ENCODE data around the gene ACIN1.

The ACIN1 gene

GRCh38 chr14:23080474-23080873, 14.5 kb downstream of the ACIN1 start:
- DNase-seq (ENCODE audit: low read depth) = no peak

- peak; percentile 65 for DNase-seq (ENCODE audit: low read depth)
Measured at GRCh38 chr14:23079716-23080115, 15.2 kb downstream of the ACIN1 start.

- peak; percentile 97 for DNase-seq (ENCODE audit: low read depth)
Measured at GRCh38 chr14:23078692-23079116, 16.2 kb downstream of the ACIN1 start.

GRCh38 chr14:23077962-23078361, 17.0 kb downstream of the ACIN1 start:
- DNase-seq (ENCODE audit: low read depth) = no peak

GRCh38 chr14:23076785-23077408, 18.0 kb downstream of the ACIN1 start:
- DNase-seq (ENCODE audit: low read depth) = no peak

GRCh38 chr14:23074906-23075305, 20.0 kb downstream of the ACIN1 start:
- DNase-seq (ENCODE audit: low read depth) = no peak

GRCh38 chr14:23071921-23072539, 22.9 kb downstream of the ACIN1 start:
- DNase-seq (ENCODE audit: low read depth) = no peak

GRCh38 chr14:23071244-23071920, 23.6 kb downstream of the ACIN1 start:
- peak; percentile 96 for DNase-seq (ENCODE audit: low read depth)

- peak; percentile 64 for DNase-seq (ENCODE audit: low read depth)
Measured at GRCh38 chr14:23070262-23071129, 24.4 kb downstream of the ACIN1 start.

- DNase-seq (ENCODE audit: low read depth) = no peak
Measured at GRCh38 chr14:23069413-23069806, 25.5 kb downstream of the ACIN1 start.

GRCh38 chr14:23068789-23069412, 26.0 kb downstream of the ACIN1 start:
- DNase-seq (ENCODE audit: low read depth) = peak; percentile 93

GRCh38 chr14:23067847-23068788, 26.8 kb downstream of the ACIN1 start:
- no peak for DNase-seq (ENCODE audit: low read depth)

- DNase-seq (ENCODE audit: low read depth) = no peak
Measured at GRCh38 chr14:23066855-23067744, 27.8 kb downstream of the ACIN1 start.

- no peak for DNase-seq (ENCODE audit: low read depth)
Measured at GRCh38 chr14:23066368-23066767, 28.6 kb downstream of the ACIN1 start.

- no peak for DNase-seq (ENCODE audit: low read depth)
Measured at GRCh38 chr14:23063601-23064000, 31.3 kb downstream of the ACIN1 start.

- peak; percentile 98 for DNase-seq (ENCODE audit: low read depth)
Measured at GRCh38 chr14:23062002-23062401, 32.9 kb downstream of the ACIN1 start.

- DNase-seq (ENCODE audit: low read depth) = no peak
Measured at GRCh38 chr14:23060536-23061260, 34.2 kb downstream of the ACIN1 start.

GRCh38 chr14:23058654-23059504, 36.1 kb downstream of the ACIN1 start:
- no peak for DNase-seq (ENCODE audit: low read depth)
